NCI-H2196 (cell line): Measurements from ENCODE around the gene WDR53.
"Not testable (repeated sequence)": the region's sequence is repeated elsewhere in the genome, so short reads cannot be mapped to it uniquely, and the experiment has no call there.

Experiments used
- DNase-seq: peaks from one replicate; lab custom pipeline; 2025; ENCODE audit not compliant: unreplicated experiment; lab: John Stamatoyannopoulos, UW

Gene WDR53

DNA sequence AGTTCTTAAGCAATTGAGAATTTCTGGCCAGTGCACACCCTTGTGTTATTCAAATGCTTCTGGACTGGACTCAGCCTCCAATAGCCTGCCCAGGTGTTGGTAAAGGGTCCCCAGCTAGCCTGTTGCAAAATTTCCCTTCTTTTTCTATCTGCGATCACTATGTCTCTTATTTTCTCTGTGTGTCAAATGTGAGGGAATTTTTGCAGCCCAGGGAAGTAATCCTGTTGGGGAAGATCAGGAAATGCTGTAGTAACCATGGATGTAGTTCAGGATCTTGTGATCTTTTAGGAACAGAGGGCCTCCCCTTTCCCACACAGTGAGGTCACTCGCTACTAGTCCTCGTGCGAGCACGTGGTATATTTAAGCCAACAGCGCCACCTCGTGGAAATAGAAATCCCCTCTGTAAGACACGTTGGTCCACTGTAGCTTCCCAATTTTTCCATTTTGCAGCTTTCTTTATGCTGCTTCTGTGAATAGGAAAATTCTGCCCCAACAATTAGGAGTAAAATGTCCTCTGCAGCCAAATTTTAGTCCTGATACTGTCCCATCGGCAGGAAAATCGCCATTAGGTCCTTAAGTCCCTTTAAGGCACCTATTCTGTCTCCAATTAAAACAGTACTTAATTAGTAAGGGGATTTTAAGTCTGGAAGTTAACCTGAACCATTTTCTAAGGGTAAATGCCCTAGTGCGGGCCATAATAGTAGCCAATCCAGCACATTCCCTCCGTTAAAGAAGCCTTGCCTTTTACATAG is 49.2 kb downstream of the WDR53 start:
- peak; percentile 67 for DNase-seq

DNA sequence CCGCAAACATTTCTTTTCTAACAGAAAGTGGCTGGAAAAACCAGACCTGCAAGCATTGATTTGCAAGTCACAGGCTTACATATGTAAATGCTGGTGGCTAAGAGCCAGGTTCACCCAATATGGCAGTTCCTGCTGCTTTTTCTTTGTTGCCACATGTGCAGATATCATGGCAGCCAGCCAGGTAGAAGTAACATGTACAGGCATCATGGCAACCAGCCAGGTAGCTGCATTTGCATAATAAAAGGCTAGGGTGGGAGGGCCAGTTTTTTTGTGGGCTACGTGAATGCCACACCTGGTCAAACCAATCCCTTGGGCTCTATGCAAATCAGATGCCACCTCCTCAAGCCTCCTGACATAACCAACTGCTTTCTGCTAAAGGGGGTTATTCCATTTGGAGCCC is 50.4 kb downstream of the WDR53 start:
- DNase-seq, result peak; percentile 81

- no peak for DNase-seq
These were observed 51.1 kb downstream of the WDR53 start for GRCh38 chr3:196517162-196517800.

GRCh38 chr3:196514913-196515621 is 53.3 kb downstream of the WDR53 start, which contains the start of gene SMCO1:
SMCO1 (minus strand) TSS chr3:196515346; CDS start chr3:196515209, 137 bp downstream.
- no peak for DNase-seq

- no peak for DNase-seq
These were observed 54.0 kb downstream of the WDR53 start for GRCh38 chr3:196514350-196514716.

DNA sequence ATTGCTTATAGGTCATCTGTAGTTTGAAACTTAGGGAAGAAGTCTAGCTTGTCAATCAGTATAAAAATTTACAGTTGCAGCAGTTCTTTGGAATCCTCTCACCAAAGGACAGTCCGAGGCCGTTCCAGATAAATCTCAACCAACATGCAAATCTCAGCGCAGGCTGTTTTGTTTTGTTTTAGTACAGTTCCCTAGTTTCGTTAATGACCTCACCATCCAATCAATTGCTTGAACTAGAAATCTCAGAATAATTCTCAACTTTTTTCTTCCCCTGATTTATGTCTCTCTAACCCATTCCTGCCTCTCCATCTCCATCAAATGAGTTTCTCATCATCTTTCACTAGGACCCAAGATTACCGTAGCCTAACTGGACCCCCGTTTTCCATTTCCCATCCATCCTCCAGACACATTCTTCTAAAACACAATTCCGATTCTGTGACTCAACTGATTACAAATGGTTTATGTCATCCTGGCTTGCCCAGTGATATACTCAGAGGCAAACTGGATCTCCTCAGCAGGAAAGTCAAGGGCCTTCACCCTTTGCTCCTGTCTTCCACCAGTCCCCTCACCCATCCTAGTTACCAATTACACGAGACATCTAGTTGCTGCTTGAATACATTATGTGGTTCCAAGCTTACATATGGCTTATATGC is 54.5 kb downstream of the WDR53 start:
- no peak for DNase-seq

GRCh38 chr3:196511646-196512425 is 56.5 kb downstream of the WDR53 start:
- not testable (repeated sequence) for DNase-seq

- not testable (repeated sequence) for DNase-seq
These were observed 57.2 kb downstream of the WDR53 start for GRCh38 chr3:196511108-196511507.

DNA sequence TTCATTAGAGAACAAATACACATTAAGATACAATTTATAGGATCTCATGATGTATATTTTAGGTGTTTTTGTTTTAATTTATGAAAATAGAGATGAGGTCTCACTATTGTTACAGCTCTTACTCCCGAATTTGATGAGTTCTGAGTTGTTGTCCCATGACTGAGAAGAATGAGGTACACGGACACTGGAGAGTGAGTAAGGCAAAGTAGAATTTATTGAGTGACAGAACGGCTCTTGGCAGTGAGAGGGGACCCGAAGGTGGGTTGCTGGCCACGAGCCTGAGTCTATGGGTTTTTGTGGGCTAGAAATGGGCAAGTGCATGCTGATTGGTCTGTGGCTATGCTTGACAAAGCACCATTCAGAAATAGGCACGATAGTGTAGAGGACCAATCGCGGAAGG is 61.7 kb downstream of the WDR53 start:
- no peak for DNase-seq

GRCh38 chr3:196504556-196504955 is 63.8 kb downstream of the WDR53 start:
- no peak for DNase-seq
